Panc1 (cell line): Measurements from ENCODE around the gene MMAB. TPM values are rescaled to one million over a fixed set of nuclear protein-coding genes. Genes with fewer than 3 reads are reported as not detected.

Source experiments
- ATAC-seq: fragments of 200-7000 bp; cut with Tn5 transposase; 2 replicates; pipeline ENCODE4 v1.9.1; 2020; ENCODE audit warnings: mild to moderate bottlenecking, moderate library complexity
- BruUV-seq: library from RNA; stranded (reverse); fragments of 400-500 nt; replicated peaks from 2 replicates; lab custom pipeline; 2021; lab: Mats Ljungman, UMichigan
- CTCF ChIA-PET: fragments of 300-600 bp; sonication (Branson Sonifier 250); formaldehyde crosslinking; loops from one replicate; lab custom pipeline; 2022; ENCODE audit warnings: antibody characterized with exemption; lab: Charles Lee
- POLR2A ChIA-PET: fragments of 300-600 bp; sonication (Branson Sonifier 250); formaldehyde crosslinking; loops from one replicate; lab custom pipeline; 2022; ENCODE audit warnings: antibody characterized with exemption; lab: Charles Lee
- DNase-seq: peaks from one replicate; pipeline ENCODE4 v3.0.0-alpha.2; 2010; ENCODE audit warnings: low read depth, low spot score
- H3K27ac ChIP-seq: 2 replicates; pipeline ENCODE4 v1.5.1; 2011; ENCODE audit warnings: mild to moderate bottlenecking, low read length, inconsistent platforms
- H3K27me3 ChIP-seq: fragments of 200-500 bp; sonication (Bioruptor generic); 2 replicates; pipeline ENCODE4 v1.6.0; 2014; ENCODE audit warnings: low read length, inconsistent platforms; ENCODE audit not compliant: control insufficient read depth, insufficient read depth
- H3K36me3 ChIP-seq: fragments of 200-500 bp; sonication (Bioruptor generic); 2 replicates; pipeline ENCODE4 v1.5.1; 2014; ENCODE audit warnings: inconsistent platforms, mild to moderate bottlenecking, low read length, moderate library complexity; ENCODE audit not compliant: control insufficient read depth, insufficient read depth
- H3K4me1 ChIP-seq: 2 replicates; pipeline ENCODE4 v1.5.1; 2011; ENCODE audit warnings: inconsistent platforms, mild to moderate bottlenecking, low read length, moderate library complexity; ENCODE audit not compliant: control insufficient read depth, insufficient read depth
- H3K4me3 ChIP-seq, 2 experiments: 2 replicates each; pipeline ENCODE4 v1.5.1; 2011 to 2012; ENCODE audit warnings: low read depth in 2 of 2, low read length in 2 of 2, mild to moderate bottlenecking in 2 of 2, inconsistent platforms in 1 of 2, moderate library complexity in 1 of 2
- H3K9me3 ChIP-seq: fragments of 200-500 bp; sonication (Bioruptor generic); 2 replicates; pipeline ENCODE4 v1.5.1; 2014; ENCODE audit warnings: low read depth, mild to moderate bottlenecking, inconsistent platforms, low read length, moderate library complexity; ENCODE audit not compliant: control insufficient read depth, insufficient read depth
- CTCF ChIP-seq: fragments of 450-650 bp; IDR thresholded peaks from 2 replicates; pipeline ENCODE4 v1.5.1; 2017; ENCODE audit warnings: mild to moderate bottlenecking
- POLR2AphosphoS5 ChIP-seq: IDR thresholded peaks from 2 replicates; pipeline ENCODE4 v1.6.1; 2012; ENCODE audit warnings: mild to moderate bottlenecking, low read depth, low read length, moderate library complexity
- REST ChIP-seq, 2 experiments: IDR thresholded peaks; 2 replicates each; pipeline ENCODE4 v1.6.1; 2011 to 2012; ENCODE audit warnings: low read depth in 2 of 2, control low read depth in 1 of 2, low read length in 1 of 2, mild to moderate bottlenecking in 1 of 2, moderate library complexity in 1 of 2; ENCODE audit not compliant: insufficient read depth in 1 of 2
- SIN3A ChIP-seq: IDR thresholded peaks from 2 replicates; pipeline ENCODE4 v1.6.1; 2012; ENCODE audit warnings: low read depth, mild to moderate bottlenecking, low read length, moderate library complexity, borderline replicate concordance; ENCODE audit not compliant: insufficient read depth
- TCF7L2 ChIP-seq: IDR thresholded peaks from 2 replicates; pipeline ENCODE4 v1.6.1; 2011; ENCODE audit warnings: mild to moderate bottlenecking, low read depth, low read length, inconsistent platforms
- in situ Hi-C: cut with HindIII; loops from 2 replicates; pipeline ENCODE4 v1.10.0; 2016; ENCODE audit warnings: low sequenced_read_pairs, low pct_unique_long_range_greater_than_20kb
- intact Hi-C: fragments of 100-400 bp; cut with micrococcal nuclease; formaldehyde crosslinking; loops from one replicate; pipeline ENCODE4 v1.10.0; 2022; ENCODE audit not compliant: unreplicated experiment
- total RNA-seq: library from RNA; stranded (reverse); gene quantifications from one replicate; pipeline ENCODE4 v1.2.1, GENCODE V29; 2021; ENCODE audit not compliant: unreplicated experiment

Gene MMAB
- total RNA-seq, 1 experiment from 2014 or later, result 58.6 TPM

GRCh38 chr12:109540526-109541412 is 32.5 kb downstream of the MMAB start:
- DNase-seq, result no peak
- ATAC-seq, result no peak
- POLR2A ChIA-PET, result no interaction called here

GRCh38 chr12:109539508-109539907 is 33.8 kb downstream of the MMAB start:
- DNase-seq (no peak), ATAC-seq (no peak; the same call in 1 of the 2 replicates)
- no peaks in the 10 kb centered on the region for H3K36me3 ChIP-seq
- intact Hi-C loops (no loop called here), in situ Hi-C loops (no loop called here)
- no peaks in the 10 kb centered on the region for H3K9me3 ChIP-seq
- H3K4me1 ChIP-seq, result no peaks in the 10 kb centered on the region
- ChIA-PET CTCF (no interaction called here), POLR2A (no interaction called here)
- H3K27ac ChIP-seq, result no peak overlapping the region
- no peaks in the 10 kb centered on the region for H3K27me3 ChIP-seq
- no TSS peak for BruUV-seq
- no peak overlapping the region for H3K4me3 ChIP-seq
- TF ChIP-seq CTCF, result no peak
- TF ChIP-seq POLR2AphosphoS5, result no peak
- no peak for TF ChIP-seq SIN3A
- no peak for TF ChIP-seq TCF7L2

More at GRCh38 chr12:109540526-109541412, 32.5 kb downstream of the MMAB start:
- no peak overlapping the region for H3K27ac ChIP-seq
- TF ChIP-seq CTCF, result no peak
- no peak for TF ChIP-seq TCF7L2
- TF ChIP-seq POLR2AphosphoS5, result no peak
- TF ChIP-seq SIN3A, result no peak
- no peak for TF ChIP-seq REST (IDR thresholded peaks at IDR 0.05; ENCODE audit: insufficient read depth in 1 of 2, low read depth in 2 of 2, low read length in 1 of 2)
- H3K27me3 ChIP-seq, result no peaks in the 10 kb centered on the region
- intact Hi-C loops, result no loop called here
- no peak overlapping the region for H3K4me3 ChIP-seq
- BruUV-seq, result no TSS peak
- CTCF ChIA-PET, result interaction anchor here (0.5 to 0.6 kb wide), 2 partner anchors 26 to 174 kb away, joined by 4 read pairs; no protein-coding TSS in a partner anchor
- no peaks in the 10 kb centered on the region for H3K36me3 ChIP-seq
- no peaks in the 10 kb centered on the region for H3K9me3 ChIP-seq
- in situ Hi-C loops, result no loop called here
- H3K4me1 ChIP-seq, result no peaks in the 10 kb centered on the region
